Liver (tissue), 9 donors: ENCODE measurements around the gene PHOX2A. TPM values are rescaled to one million over a fixed set of nuclear protein-coding genes. Genes with fewer than 3 reads are reported as not detected.

Experiments used
- DNase-seq: peaks from one replicate; pipeline ENCODE4 v3.0.0-alpha.2; 2017; ENCODE audit warnings: low spot score
- H3K27ac ChIP-seq, 2 donors: one replicate each; pipeline ENCODE4 v1.7.0; 2013; ENCODE audit warnings: inconsistent platforms in 2 of 2, low read length in 2 of 2, control low read depth in 1 of 2, low read depth in 1 of 2, mild to moderate bottlenecking in 1 of 2
- H3K27me3 ChIP-seq, 4 donors: one replicate each; pipeline versions ENCODE4 v1.6.1 to v1.7.0; 2013; ENCODE audit warnings: low read length in 3 of 4, inconsistent platforms in 1 of 4, mild to moderate bottlenecking in 1 of 4, moderate library complexity in 1 of 4; ENCODE audit not compliant: control insufficient read depth in 4 of 4, insufficient read depth in 4 of 4
- H3K36me3 ChIP-seq, 4 donors: one replicate each; pipeline versions ENCODE4 v1.6.1 to v1.7.0; 2013; ENCODE audit warnings: low read length in 3 of 4, mild to moderate bottlenecking in 3 of 4, low read depth in 1 of 4, moderate library complexity in 1 of 4; ENCODE audit not compliant: control insufficient read depth in 4 of 4, insufficient read depth in 3 of 4
- H3K4me1 ChIP-seq, 4 donors: one replicate each; pipeline versions ENCODE4 v1.6.1 to v1.7.0; 2013; ENCODE audit warnings: low read length in 3 of 4, mild to moderate bottlenecking in 3 of 4, moderate library complexity in 1 of 4; ENCODE audit not compliant: control insufficient read depth in 4 of 4, insufficient read depth in 4 of 4
- H3K4me3 ChIP-seq, 3 donors: one replicate each; pipeline versions ENCODE4 v1.6.1 to v1.7.0; 2013; ENCODE audit warnings: low read length in 3 of 3, control low read depth in 1 of 3, low read depth in 1 of 3, mild to moderate bottlenecking in 1 of 3
- H3K9ac ChIP-seq, 2 donors: one replicate each; pipeline ENCODE4 v1.7.0; 2013; ENCODE audit warnings: low read length in 2 of 2, mild to moderate bottlenecking in 2 of 2, moderate library complexity in 2 of 2, control low read depth in 1 of 2, low read depth in 1 of 2
- H3K9me3 ChIP-seq, 4 donors: one replicate each; pipeline versions ENCODE4 v1.6.1 to v1.7.0; 2013; ENCODE audit warnings: low read length in 3 of 4; ENCODE audit not compliant: control insufficient read depth in 4 of 4
- FOXA1 ChIP-seq: IDR thresholded peaks from 2 replicates; pipeline ENCODE4 v1.6.1; 2016; ENCODE audit warnings: antibody characterized with exemption
- GABPA ChIP-seq, 2 donors: IDR thresholded peaks in 1 of 2; conservative IDR thresholded peaks in 1 of 2; 2 replicates each; pipeline ENCODE4 v1.6.1; 2016; ENCODE audit warnings: antibody characterized with exemption in 2 of 2, mild to moderate bottlenecking in 1 of 2, moderate library complexity in 1 of 2
- JUND ChIP-seq, 2 donors: IDR thresholded peaks; 2 replicates each; pipeline ENCODE4 v1.6.1; 2016; ENCODE audit warnings: antibody characterized with exemption in 2 of 2
- MAX ChIP-seq: IDR thresholded peaks from 2 replicates; pipeline ENCODE4 v1.6.1; 2016; ENCODE audit warnings: antibody characterized with exemption
- NR2F2 ChIP-seq: IDR thresholded peaks from 2 replicates; pipeline ENCODE4 v1.6.1; 2016; ENCODE audit warnings: antibody characterized with exemption
- REST ChIP-seq: IDR thresholded peaks from 2 replicates; pipeline ENCODE4 v1.6.1; 2016; ENCODE audit warnings: antibody characterized with exemption, mild to moderate bottlenecking
- RXRA ChIP-seq, 2 donors: IDR thresholded peaks; 2 replicates each; pipeline ENCODE4 v1.6.1; 2017 to 2018; ENCODE audit warnings: antibody characterized with exemption in 2 of 2, mild to moderate bottlenecking in 1 of 2
- YY1 ChIP-seq: IDR thresholded peaks from 2 replicates; pipeline ENCODE4 v1.6.1; 2016; ENCODE audit warnings: antibody characterized with exemption, mild to moderate bottlenecking
- ZBTB33 ChIP-seq: IDR thresholded peaks from 2 replicates; pipeline ENCODE4 v1.6.1; 2016; ENCODE audit warnings: antibody characterized with exemption
- WGBS: extraction: QIAGEN DNeasy Blood & Tissue Kit; methylation state at CpG from one replicate; pipeline ENCODE4 v1.1.7; 2013; 5-methylcytosine and 5-hydroxymethylcytosine counted together
- polyA plus RNA-seq, 2 donors: library from polyadenylated mRNA; stranded (reverse) in 1 of 2; unstranded in 1 of 2; fragments of 200-250 nt in 1 of 2; fragments of >200 nt in 1 of 2; fragmentation: Nextera tagmentation in 1 of 2; extraction: Ambion mirVana in 1 of 2; gene quantifications; one replicate each; pipeline versions ENCODE4 v1.2.1 to v1.2.3, GENCODE V29; 2013 to 2015
- total RNA-seq, 2 donors: library from RNA; depleted of rRNA; stranded (reverse); fragments of >200 nt; gene quantifications; one replicate each; pipeline ENCODE4 v1.2.3, GENCODE V29; 2014
- donor health status: healthy.
- donor health status: healthy.
- donor health status: healthy.
- donor health status: healthy.
- donor health status: healthy.

Gene PHOX2A
- total and polyA plus RNA-seq, 4 donors, result not detected

GRCh38 chr11:72235351-72236057 is 8.5 kb downstream of the PHOX2A start:
- H3K27me3 ChIP-seq, result no peaks in the 10 kb centered on the region
- peak; percentile 31 for DNase-seq
- peaks cover 6 to 19% (median 13%) of the 10 kb centered on the region in 4 donors for H3K4me1 ChIP-seq
- H3K4me3 ChIP-seq, result no peak overlapping the region
- H3K27ac ChIP-seq, result no peak overlapping the region
- H3K9ac ChIP-seq, result no peak overlapping the region
- 95% methylated on average over 17 of the region's 17 CpGs for WGBS
- H3K36me3 ChIP-seq, result peaks cover 14 to 69% (median 36%) of the 10 kb centered on the region in 4 donors
- no peaks in the 10 kb centered on the region for H3K9me3 ChIP-seq
- TF ChIP-seq YY1 (no peak), REST (no peak), RXRA (IDR thresholded peaks at IDR 0.05) (no peak)

- H3K9ac ChIP-seq, result no peak overlapping the region
- H3K4me3 ChIP-seq, result no peak overlapping the region
- no peaks in the 10 kb centered on the region for H3K9me3 ChIP-seq
- no peak for DNase-seq
- 96% methylated on average over 4 of the region's 4 CpGs for WGBS
- H3K4me1 ChIP-seq, result peaks cover 3 to 15% (median 9%) of the 10 kb centered on the region in 4 donors
- H3K27ac ChIP-seq, result no peak overlapping the region
- no peaks in the 10 kb centered on the region for H3K27me3 ChIP-seq
- TF ChIP-seq REST, result no peak
- no peak for TF ChIP-seq GABPA (IDR thresholded peaks at IDR 0.05 in 1 of 2, conservative IDR thresholded peaks at IDR 0.05 in 1 of 2)
- no peak for TF ChIP-seq MAX
- TF ChIP-seq RXRA (IDR thresholded peaks at IDR 0.05), result no peak
- TF ChIP-seq NR2F2, result no peak
- TF ChIP-seq JUND (IDR thresholded peaks at IDR 0.05), result no peak
- TF ChIP-seq FOXA1, result no peak
- no peak for TF ChIP-seq ZBTB33
- no peak for TF ChIP-seq YY1
- peaks cover 19 to 75% (median 39%) of the 10 kb centered on the region in 4 donors for H3K36me3 ChIP-seq
Measured at GRCh38 chr11:72234920-72235319, 9.1 kb downstream of the PHOX2A start.
